DND-41 (cell line): ENCODE data around the gene RTN4RL2.

Source experiments
- CTCF ChIP-seq: IDR thresholded peaks from 2 replicates; pipeline ENCODE4 v1.5.1; 2012; ENCODE audit warnings: borderline replicate concordance, low read length, moderate library complexity, mild to moderate bottlenecking; ENCODE audit not compliant: poor library complexity, severe bottlenecking; ENCODE audit errors: extremely low read depth
- EZH2 ChIP-seq: IDR thresholded peaks from 3 replicates; pipeline ENCODE4 v1.6.1; 2012; ENCODE audit warnings: borderline replicate concordance, low read depth, mild to moderate bottlenecking, moderate library complexity, low read length, inconsistent platforms; ENCODE audit not compliant: severe bottlenecking

- TF ChIP-seq CTCF = no peak
- TF ChIP-seq EZH2 = no peak
Measured at GRCh38 chr11:57476047-57476756, 15.9 kb downstream of the RTN4RL2 start.
